ENCODE measurements around the gene MYO7A. TPM values are rescaled to one million over a fixed set of nuclear protein-coding genes. Genes with fewer than 3 reads are reported as not detected.
A peak's percentile ranks its signal among the peaks of the same experiment; 100 is the strongest.

Gene MYO7A
- total RNA-seq, 1 experiment from 2014 or later: 2.5 TPM

GRCh38 chr11:77091146-77091940, 36.7 kb upstream of the MYO7A start:
- POLR2A ChIA-PET: interaction anchor here (0.5 to 1.0 kb wide), 3 partner anchors 25 to 44 kb away, joined by 3 to 5 read pairs (median 4); partner anchors contain the start of gene CAPN5
- peak overlapping the region; percentile 86; the same call in 1 of the 2 replicates for H3K27ac Mint-ChIP-seq
- DNase-seq (ENCODE audit: low spot score): peak; percentile 94
- TF ChIP-seq NR3C1 (CRISPR knock-in tag; conservative IDR thresholded peaks at IDR 0.05; ENCODE audit: low read depth) (no peak), ZNF232 (CRISPR knock-in tag; IDR thresholded peaks at IDR 0.05) (no peak), IRF1 (CRISPR knock-in tag; IDR thresholded peaks at IDR 0.05) (no peak), PRDM15 (CRISPR knock-in tag; IDR thresholded peaks at IDR 0.05) (no peak), MYBL2 (CRISPR knock-in tag; IDR thresholded peaks at IDR 0.05) (0 out of 2 replicates have a peak, but pooled peaks have one; percentile 17), ARID4B (CRISPR knock-in tag; IDR thresholded peaks at IDR 0.05; ENCODE audit: borderline replicate concordance) (no peak), TEAD1 (CRISPR knock-in tag; IDR thresholded peaks at IDR 0.05) (no peak), ZNF138 (CRISPR knock-in tag; conservative IDR thresholded peaks at IDR 0.05) (no peak), ZNF121 (CRISPR knock-in tag; IDR thresholded peaks at IDR 0.05) (no peak), FOXP4 (CRISPR knock-in tag; IDR thresholded peaks at IDR 0.05) (0 out of 2 replicates have a peak, but pooled peaks have one; percentile 21), USF2 (CRISPR knock-in tag; IDR thresholded peaks at IDR 0.05) (no peak), IRF2 (CRISPR knock-in tag; IDR thresholded peaks at IDR 0.05; ENCODE audit: borderline replicate concordance, low read depth) (no peak), JAZF1 (CRISPR knock-in tag; IDR thresholded peaks at IDR 0.05) (no peak), CTCF (IDR thresholded peaks at IDR 0.05) (peak; percentile 85), PRRX2 (CRISPR knock-in tag; IDR thresholded peaks at IDR 0.05) (no peak), RELA (CRISPR knock-in tag; IDR thresholded peaks at IDR 0.05; ENCODE audit: borderline replicate concordance) (no peak), ESRRA (CRISPR knock-in tag; IDR thresholded peaks at IDR 0.05; ENCODE audit: borderline replicate concordance) (no peak), ELF4 (CRISPR knock-in tag; IDR thresholded peaks at IDR 0.05; ENCODE audit: low read depth) (no peak), HMGXB4 (CRISPR knock-in tag; IDR thresholded peaks at IDR 0.05) (0 out of 2 replicates have a peak, but pooled peaks have one; percentile 16), NR1H2 (CRISPR knock-in tag; IDR thresholded peaks at IDR 0.05) (no peak), SMAD3 (CRISPR knock-in tag; IDR thresholded peaks at IDR 0.05; ENCODE audit: borderline replicate concordance) (no peak)

More at GRCh38 chr11:77091146-77091940, 36.7 kb upstream of the MYO7A start:
- no peaks in the 10 kb centered on the region for H3K9me3 Mint-ChIP-seq
- no peaks in the 10 kb centered on the region; the same call in 1 of the 2 replicates for H3K36me3 Mint-ChIP-seq
- CTCF ChIA-PET: interaction anchor here (0.5 to 3.9 kb wide), 60 partner anchors 9 to 546 kb away, joined by 3 to 126 read pairs (median 6); partner anchors contain the start of genes CAPN5, CLNS1A and MYO7A
- H3K4me1 Mint-ChIP-seq: peaks cover 7% of the 10 kb centered on the region
- no peaks in the 10 kb centered on the region for H3K27me3 Mint-ChIP-seq (ENCODE audit: low read depth)
- peak; percentile 92 for ATAC-seq
- no peak overlapping the region for H3K4me3 Mint-ChIP-seq
